GM23248 (cell line): ENCODE measurements around the gene SPG21.

Experiments used
- EZH2 ChIP-seq: fragments of 200-600 bp; sonication (generic); IDR thresholded peaks from 2 replicates; pipeline ENCODE4 v1.6.1; 2018; ENCODE audit warnings: antibody characterized with exemption, mild to moderate bottlenecking; ENCODE audit not compliant: insufficient read depth, poor library complexity, severe bottlenecking
- EZH2phosphoT487 ChIP-seq: fragments of 200-600 bp; sonication (generic); IDR thresholded peaks from 2 replicates; pipeline ENCODE4 v1.6.1; 2018; ENCODE audit warnings: antibody characterized with exemption, moderate library complexity, mild to moderate bottlenecking, low read depth; ENCODE audit not compliant: insufficient read depth

DNA sequence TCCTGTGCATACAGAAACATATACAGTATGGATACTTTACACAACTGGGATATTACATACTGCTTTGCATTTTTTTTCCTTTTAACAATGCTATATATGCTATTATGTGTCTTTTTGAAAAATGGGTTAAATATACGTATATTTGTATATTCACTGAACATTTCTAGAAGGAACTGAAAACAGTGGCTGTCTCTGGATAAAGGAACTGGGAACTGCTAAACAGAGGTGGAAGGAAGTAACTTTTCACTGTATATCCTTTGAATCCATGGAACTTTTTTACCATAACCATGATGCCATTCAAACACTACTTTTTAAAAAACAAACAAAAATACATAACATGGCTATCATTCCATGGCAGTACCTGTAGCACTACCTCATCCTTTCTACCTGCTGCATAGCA is 37.9 kb upstream of the SPG21 start:
- TF ChIP-seq EZH2 (no peak), EZH2phosphoT487 (no peak)
